Right lobe of liver (tissue), 4 donors: ENCODE measurements around the gene PCNX2.

ENCODE experiments used
- POLR2A ChIP-seq: fragments of 450-650 bp; IDR thresholded peaks from one replicate; pipeline ENCODE4 v1.6.1; 2017; ENCODE audit warnings: antibody characterized with exemption, mild to moderate bottlenecking
- TF ChIP-seq, protein P1 (sequence below), 4 donors: fragments of 200-600 bp in 3 of 4; fragments of 450-650 bp in 1 of 4; IDR thresholded peaks; one replicate each; pipeline versions ENCODE4 v1.5.1 to v1.8.0; 2016 to 2022; ENCODE audit warnings: antibody characterized with exemption in 4 of 4, mild to moderate bottlenecking in 2 of 4
- donor health status: DM: no; HTN: no; CAD: no.
- donor health status: DM: no; HTN: no; CAD: no.
- donor health status: DM: no; HTN: yes; CAD: no.

GRCh38 chr1:233111731-233112130 is 183.8 kb downstream of the PCNX2 start:
- TF ChIP-seq, protein P1, sequence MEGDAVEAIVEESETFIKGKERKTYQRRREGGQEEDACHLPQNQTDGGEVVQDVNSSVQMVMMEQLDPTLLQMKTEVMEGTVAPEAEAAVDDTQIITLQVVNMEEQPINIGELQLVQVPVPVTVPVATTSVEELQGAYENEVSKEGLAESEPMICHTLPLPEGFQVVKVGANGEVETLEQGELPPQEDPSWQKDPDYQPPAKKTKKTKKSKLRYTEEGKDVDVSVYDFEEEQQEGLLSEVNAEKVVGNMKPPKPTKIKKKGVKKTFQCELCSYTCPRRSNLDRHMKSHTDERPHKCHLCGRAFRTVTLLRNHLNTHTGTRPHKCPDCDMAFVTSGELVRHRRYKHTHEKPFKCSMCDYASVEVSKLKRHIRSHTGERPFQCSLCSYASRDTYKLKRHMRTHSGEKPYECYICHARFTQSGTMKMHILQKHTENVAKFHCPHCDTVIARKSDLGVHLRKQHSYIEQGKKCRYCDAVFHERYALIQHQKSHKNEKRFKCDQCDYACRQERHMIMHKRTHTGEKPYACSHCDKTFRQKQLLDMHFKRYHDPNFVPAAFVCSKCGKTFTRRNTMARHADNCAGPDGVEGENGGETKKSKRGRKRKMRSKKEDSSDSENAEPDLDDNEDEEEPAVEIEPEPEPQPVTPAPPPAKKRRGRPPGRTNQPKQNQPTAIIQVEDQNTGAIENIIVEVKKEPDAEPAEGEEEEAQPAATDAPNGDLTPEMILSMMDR (IDR thresholded peaks at IDR 0.05), result no peak
- no peak for TF ChIP-seq POLR2A
